SK-N-SH treated with all-trans-retinoic acid at 6 μM for 48 hours (cell line): ENCODE measurements around the gene TAMM41.

ENCODE experiments used
- ARNTL ChIP-seq: fragments of 450-650 bp; formaldehyde crosslinking; IDR thresholded peaks from 2 replicates; pipeline ENCODE4 v1.5.0; 2020; ENCODE audit warnings: low read depth, mild to moderate bottlenecking, moderate library complexity, borderline replicate concordance
- BACH2 ChIP-seq: fragments of 250-450 bp; sonication (Bioruptor Pico); IDR thresholded peaks from 2 replicates; pipeline ENCODE4 v1.9.0; 2021; ENCODE audit warnings: mild to moderate bottlenecking, borderline replicate concordance
- CREB5 ChIP-seq: fragments of 250-450 bp; sonication (Bioruptor Pico); IDR thresholded peaks from 2 replicates; pipeline ENCODE4 v1.5.1; 2020; ENCODE audit warnings: low read depth, mild to moderate bottlenecking, moderate library complexity
- ISL1 ChIP-seq: fragments of 250-450 bp; sonication (Bioruptor Pico); IDR thresholded peaks from 2 replicates; pipeline ENCODE4 v2.1.2; 2022; ENCODE audit warnings: mild to moderate bottlenecking, moderate library complexity
- OSR1 ChIP-seq: fragments of 250-450 bp; sonication (Bioruptor Pico); IDR thresholded peaks from 2 replicates; pipeline ENCODE4 v1.8.0; 2022; ENCODE audit warnings: moderate library complexity, mild to moderate bottlenecking, inconsistent platforms
- POU6F1 ChIP-seq: fragments of 250-450 bp; sonication (Bioruptor Pico); IDR thresholded peaks from 2 replicates; pipeline ENCODE4 v1.8.0; 2021; ENCODE audit warnings: low read depth, mild to moderate bottlenecking, moderate library complexity, borderline replicate concordance
- RARB ChIP-seq: fragments of 250-450 bp; sonication (Bioruptor Pico); IDR thresholded peaks from 2 replicates; pipeline ENCODE4 v1.8.0; 2021; ENCODE audit warnings: mild to moderate bottlenecking, moderate library complexity
- TOX ChIP-seq: fragments of 250-450 bp; sonication (Bioruptor Pico); IDR thresholded peaks from 2 replicates; pipeline ENCODE4 v1.8.0; 2021; ENCODE audit warnings: mild to moderate bottlenecking, moderate library complexity, borderline replicate concordance
- TSHZ2 ChIP-seq: fragments of 250-450 bp; sonication (Bioruptor Pico); IDR thresholded peaks from 2 replicates; pipeline ENCODE4 v1.5.0; 2020; ENCODE audit warnings: mild to moderate bottlenecking, moderate library complexity
- ZC3H10 ChIP-seq: fragments of 250-450 bp; sonication (Bioruptor Pico); IDR thresholded peaks from 2 replicates; pipeline ENCODE4 v1.5.1; 2021; ENCODE audit warnings: mild to moderate bottlenecking, moderate library complexity
- ZFP3 ChIP-seq: fragments of 250-450 bp; sonication (Bioruptor Pico); IDR thresholded peaks from 2 replicates; pipeline ENCODE4 v1.5.0; 2020; ENCODE audit warnings: mild to moderate bottlenecking, moderate library complexity
- ZFP30 ChIP-seq: fragments of 450-650 bp; formaldehyde crosslinking; IDR thresholded peaks from 2 replicates; pipeline ENCODE4 v1.5.0; 2022; ENCODE audit warnings: mild to moderate bottlenecking, moderate library complexity
- ZNF565 ChIP-seq: fragments of 450-650 bp; formaldehyde crosslinking; conservative IDR thresholded peaks from 2 replicates; pipeline ENCODE4 v1.5.0; 2020; ENCODE audit warnings: low read depth, mild to moderate bottlenecking, moderate library complexity
- ZNF8 ChIP-seq: fragments of 450-650 bp; formaldehyde crosslinking; IDR thresholded peaks from 2 replicates; pipeline ENCODE4 v1.5.0; 2020; ENCODE audit warnings: mild to moderate bottlenecking, moderate library complexity

DNA sequence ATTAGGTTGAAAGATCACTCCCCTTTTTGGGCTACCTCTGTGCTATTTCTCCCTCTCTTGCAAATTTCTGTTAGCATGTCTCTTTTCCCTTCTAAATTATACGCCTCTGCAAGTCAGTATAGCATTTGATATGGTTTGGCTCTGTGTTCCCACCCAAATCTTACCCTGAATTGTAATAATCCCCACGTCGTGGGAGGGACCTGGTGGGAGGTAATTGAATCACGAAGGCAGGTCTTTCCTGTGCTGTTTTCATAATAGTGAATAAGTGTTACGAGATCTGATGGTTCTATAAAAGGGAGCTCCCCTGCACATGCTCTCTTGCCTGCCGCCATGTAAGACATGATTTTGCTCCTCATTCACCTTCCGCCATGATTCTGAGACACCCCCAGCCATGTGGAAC is 41.0 kb downstream of the TAMM41 start:
- TF ChIP-seq ZC3H10 (CRISPR knock-in tag) (no peak), OSR1 (CRISPR knock-in tag) (no peak), ZFP30 (CRISPR knock-in tag) (no peak), BACH2 (CRISPR knock-in tag) (no peak), ZFP3 (CRISPR knock-in tag) (no peak), POU6F1 (CRISPR knock-in tag) (no peak), RARB (CRISPR knock-in tag) (no peak), CREB5 (CRISPR knock-in tag) (no peak), ZNF8 (CRISPR knock-in tag) (no peak), TSHZ2 (CRISPR knock-in tag) (no peak), ISL1 (no peak), ZNF565 (CRISPR knock-in tag) (no peak), TOX (no peak), ARNTL (no peak)
